Measurements from ENCODE around the gene OLFML3. TPM values are rescaled to one million over a fixed set of nuclear protein-coding genes. Genes with fewer than 3 reads are reported as not detected.
"Not testable (repeated sequence)": the region's sequence is repeated elsewhere in the genome, so short reads cannot be mapped to it uniquely, and the experiment has no call there.

The OLFML3 gene
- total and polyA plus RNA-seq, 2 donors (not counting 3 experiments of a cell fraction or from before 2014, with no cell fraction given), result 3.4 to 3.9 TPM

- TF ChIP-seq POLR2AphosphoS5 (IDR thresholded peaks at IDR 0.05; ENCODE audit: insufficient read depth, low read depth, low read length), result no peak
- TF ChIP-seq MAX (IDR thresholded peaks at IDR 0.05; ENCODE audit: insufficient read depth, insufficient read length), result no peak
- TF ChIP-seq POLR2A (IDR thresholded peaks at IDR 0.05; ENCODE audit: low read depth, low read length), result no peak
- no peak for TF ChIP-seq MYC (IDR thresholded peaks at IDR 0.05; ENCODE audit: low read depth, low read length)
- no peak for TF ChIP-seq JUN (IDR thresholded peaks at IDR 0.05; ENCODE audit: borderline replicate concordance, insufficient read depth, insufficient read length, low read depth)
- no peak for TF ChIP-seq CTCF (IDR thresholded peaks at IDR 0.05; ENCODE audit: extremely low read depth in 1 of 2, insufficient read depth in 1 of 2, low read depth in 1 of 2, low read length in 2 of 2)
- no peak for TF ChIP-seq FOS (IDR thresholded peaks at IDR 0.05; ENCODE audit: borderline replicate concordance, insufficient read depth, low read length)
- TF ChIP-seq EZH2 (IDR thresholded peaks at IDR 0.05; ENCODE audit: borderline replicate concordance, low read depth, low read length, severe bottlenecking), result no peak
- TF ChIP-seq GATA2 (IDR thresholded peaks at IDR 0.05; ENCODE audit: insufficient read depth, insufficient read length, low read depth, low read length), result no peak
- POLR2A ChIA-PET, result no interaction called here
- dilution Hi-C loops (cut with MboI; ENCODE audit: extremely low pct_ligation_motif_present, low sequenced_read_pairs), result no loop called here
These were observed 24.2 kb downstream of the OLFML3 start for GRCh38 chr1:114003431-114003830.

GRCh38 chr1:114006825-114007224 is 27.6 kb downstream of the OLFML3 start:
- H4K20me1 ChIP-seq (replicated peaks; ENCODE audit: control insufficient read depth, extremely low read depth, insufficient read depth, low read length); H3K27ac ChIP-seq (ENCODE audit: insufficient read depth, low read depth, low read length); H3K27me3 ChIP-seq (ENCODE audit: control insufficient read depth in 2 of 2, insufficient read depth in 2 of 2, low read length in 2 of 2); H3K9me3 ChIP-seq (replicated peaks; ENCODE audit: control insufficient read depth, insufficient read depth, low read length); H3K4me2 ChIP-seq (ENCODE audit: insufficient read depth, low read length); FAIRE-seq; H3K36me3 ChIP-seq (ENCODE audit: control insufficient read depth in 2 of 2, extremely low read depth in 1 of 2, insufficient read depth in 2 of 2, low read length in 2 of 2); H3K4me3 ChIP-seq (replicated peaks in 1 of 3; ENCODE audit: insufficient read depth in 1 of 3, low read depth in 1 of 3, low read length in 3 of 3); H3K9me1 ChIP-seq (replicated peaks; ENCODE audit: control insufficient read depth, extremely low read depth, insufficient read depth, low read length); dilution Hi-C loops (cut with MboI; ENCODE audit: extremely low pct_ligation_motif_present, low sequenced_read_pairs); H3K79me2 ChIP-seq (ENCODE audit: control insufficient read depth, insufficient read depth, low read length); CTCF ChIA-PET; H2AFZ ChIP-seq (ENCODE audit: low read depth, low read length); H3K9ac ChIP-seq (replicated peaks; ENCODE audit: extremely low read depth, insufficient read depth, low read length); POLR2A ChIA-PET; intact Hi-C loops (cut with micrococcal nuclease); DNase-seq (ENCODE audit: low read depth, low spot score); H3K4me1 ChIP-seq (ENCODE audit: control insufficient read depth, extremely low read depth, insufficient read depth, low read length); BruUV-seq (replicated peaks): not testable (repeated sequence)

More at GRCh38 chr1:114003431-114003830, 24.2 kb downstream of the OLFML3 start:
- CTCF ChIA-PET, result interaction anchor here (0.6 to 1.3 kb wide), 2 partner anchors 24 to 608 kb away, joined by 3 to 4 read pairs; partner anchors contain the start of gene OLFML3
- no peaks in the 10 kb centered on the region for H3K36me3 ChIP-seq (ENCODE audit: control insufficient read depth in 2 of 2, extremely low read depth in 1 of 2, insufficient read depth in 2 of 2, low read length in 2 of 2)
- no peak overlapping the region for H3K4me2 ChIP-seq (ENCODE audit: insufficient read depth, low read length)
- no peaks in the 10 kb centered on the region for H3K9me3 ChIP-seq (replicated peaks; ENCODE audit: control insufficient read depth, insufficient read depth, low read length)
- H3K4me1 ChIP-seq (ENCODE audit: control insufficient read depth, extremely low read depth, insufficient read depth, low read length), result no peaks in the 10 kb centered on the region
- no TSS peak for BruUV-seq (replicated peaks)
- no peak overlapping the region for H2AFZ ChIP-seq (ENCODE audit: low read depth, low read length)
- no peaks in the 10 kb centered on the region for H4K20me1 ChIP-seq (replicated peaks; ENCODE audit: control insufficient read depth, extremely low read depth, insufficient read depth, low read length)
- no peaks in the 10 kb centered on the region for H3K27me3 ChIP-seq (ENCODE audit: control insufficient read depth in 2 of 2, insufficient read depth in 2 of 2, low read length in 2 of 2)
- H3K9ac ChIP-seq (replicated peaks; ENCODE audit: extremely low read depth, insufficient read depth, low read length), result no peak overlapping the region
- no peaks in the 10 kb centered on the region for H3K9me1 ChIP-seq (replicated peaks; ENCODE audit: control insufficient read depth, extremely low read depth, insufficient read depth, low read length)
- no peak for DNase-seq (ENCODE audit: low read depth, low spot score)
- intact Hi-C loops (cut with micrococcal nuclease), result no loop called here
- H3K4me3 ChIP-seq (replicated peaks in 1 of 3; ENCODE audit: insufficient read depth in 1 of 3, low read depth in 1 of 3, low read length in 3 of 3), result no peak overlapping the region
- H3K79me2 ChIP-seq (ENCODE audit: control insufficient read depth, insufficient read depth, low read length), result no peaks in the 10 kb centered on the region
- H3K27ac ChIP-seq (ENCODE audit: insufficient read depth, low read depth, low read length), result no peak overlapping the region
- no peak for FAIRE-seq
